ENCODE results near the gene SRGAP1.
"Not testable (repeated sequence)": the region's sequence is repeated elsewhere in the genome, so short reads cannot be mapped to it uniquely, and the experiment has no call there.

Gene SRGAP1

GRCh38 chr12:63874897-63875480 is 30.5 kb downstream of the SRGAP1 start:
- DNase-seq = no peak

GRCh38 chr12:63875703-63876102 is 31.2 kb downstream of the SRGAP1 start:
- DNase-seq = no peak

GRCh38 chr12:63876980-63877379 is 32.5 kb downstream of the SRGAP1 start:
- DNase-seq = no peak

GRCh38 chr12:63877693-63878092 is 33.2 kb downstream of the SRGAP1 start:
- DNase-seq = no peak

GRCh38 chr12:63880235-63880634 is 35.7 kb downstream of the SRGAP1 start:
- not testable (repeated sequence) for DNase-seq

- DNase-seq = no peak
Measured at GRCh38 chr12:63880742-63881263, 36.3 kb downstream of the SRGAP1 start.

GRCh38 chr12:63882844-63883243 is 38.3 kb downstream of the SRGAP1 start:
- DNase-seq = peak; percentile 61

- DNase-seq = no peak
Measured at GRCh38 chr12:63885401-63885800, 40.9 kb downstream of the SRGAP1 start.

- DNase-seq = no peak
Measured at GRCh38 chr12:63888908-63889635, 44.6 kb downstream of the SRGAP1 start.

GRCh38 chr12:63889721-63890509 is 45.4 kb downstream of the SRGAP1 start:
- no peak for DNase-seq

GRCh38 chr12:63893170-63893569 is 48.7 kb downstream of the SRGAP1 start:
- DNase-seq = no peak

- no peak for DNase-seq
Measured at GRCh38 chr12:63894132-63894531, 49.6 kb downstream of the SRGAP1 start.

GRCh38 chr12:63895841-63896240 is 51.3 kb downstream of the SRGAP1 start:
- no peak for DNase-seq

- DNase-seq = no peak
Measured at GRCh38 chr12:63897931-63898330, 53.4 kb downstream of the SRGAP1 start.

GRCh38 chr12:63898764-63899337 is 54.4 kb downstream of the SRGAP1 start:
- no peak for DNase-seq

- no peak for DNase-seq
Measured at GRCh38 chr12:63899396-63899795, 54.9 kb downstream of the SRGAP1 start.

- DNase-seq = no peak
Measured at GRCh38 chr12:63900922-63901793, 56.7 kb downstream of the SRGAP1 start.

GRCh38 chr12:63904653-63905052 is 60.2 kb downstream of the SRGAP1 start:
- DNase-seq = no peak

- no peak for DNase-seq
Measured at GRCh38 chr12:63905544-63905943, 61.0 kb downstream of the SRGAP1 start.

GRCh38 chr12:63906876-63907275 is 62.4 kb downstream of the SRGAP1 start:
- DNase-seq = no peak

GRCh38 chr12:63907561-63907960 is 63.1 kb downstream of the SRGAP1 start:
- DNase-seq = no peak

GRCh38 chr12:63909746-63910145 is 65.2 kb downstream of the SRGAP1 start:
- DNase-seq = no peak
